CD4-positive, alpha-beta T cell treated with Interleukin-1 beta for 1 hour (primary cell): Measurements from ENCODE around the gene HTD2.
"Not testable (repeated sequence)": the region's sequence is repeated elsewhere in the genome, so short reads cannot be mapped to it uniquely, and the experiment has no call there.

Experiments
- DNase-seq, 2 donors: peaks; one replicate each; pipeline ENCODE4 v3.0.0-alpha.2; 2020 to 2022

The HTD2 gene

DNA sequence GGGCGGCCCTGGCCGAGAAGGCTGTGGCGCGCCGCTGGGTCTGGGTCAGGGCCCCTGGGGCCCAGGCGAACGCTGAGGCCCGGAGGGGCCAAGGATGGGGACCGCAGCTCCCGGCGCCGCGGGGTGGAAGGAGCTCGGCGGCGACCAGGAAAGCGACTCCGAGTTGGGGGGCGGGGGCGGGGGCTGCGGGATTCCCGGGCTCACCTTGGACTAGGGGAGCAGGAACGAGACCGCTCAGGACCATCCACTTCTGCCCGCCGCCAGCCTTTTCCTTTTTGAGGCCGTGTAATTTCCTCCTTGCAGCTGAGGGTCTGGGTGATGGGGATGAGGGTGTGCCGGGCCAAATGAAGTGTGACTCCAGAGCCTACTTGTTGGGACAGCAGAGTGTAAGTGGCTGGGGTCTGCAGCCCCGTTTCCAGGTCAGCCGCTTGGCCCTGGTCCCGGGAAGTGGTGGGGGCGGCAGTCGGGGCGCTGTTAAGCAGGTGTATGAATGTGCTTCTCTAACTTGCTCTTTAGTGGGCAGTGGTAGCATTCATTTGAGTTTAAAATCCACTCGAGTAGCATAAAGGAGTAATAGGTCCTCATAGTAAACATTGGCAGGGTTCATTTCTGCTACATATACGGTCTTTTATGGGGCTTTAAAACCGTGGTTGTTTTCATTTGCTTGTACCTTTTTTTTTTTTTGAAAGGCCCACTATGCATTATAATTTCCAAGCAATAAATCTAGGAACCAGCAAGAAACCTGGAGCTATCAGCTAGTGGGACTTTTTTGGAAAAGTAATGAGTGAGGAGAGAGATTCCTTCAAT, 27.1 kb downstream of the HTD2 start:
- peak; percentile 18 to 21 for DNase-seq

DNA sequence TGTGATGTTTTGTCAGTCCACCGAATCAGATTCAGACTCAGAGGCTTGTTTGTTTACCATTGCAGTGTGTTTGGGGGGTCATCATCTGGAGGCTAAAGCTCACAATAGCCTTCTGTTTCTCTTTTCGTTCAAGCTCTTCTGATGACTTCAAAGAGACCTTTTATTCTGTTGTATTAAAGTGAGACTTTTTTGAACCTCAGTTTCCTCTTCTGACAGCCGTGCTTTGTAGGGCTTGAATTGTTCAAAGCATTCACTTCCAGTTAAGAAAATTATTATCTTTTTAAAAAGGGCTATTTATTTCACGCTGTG, 27.6 kb downstream of the HTD2 start:
- no peak for DNase-seq

DNA sequence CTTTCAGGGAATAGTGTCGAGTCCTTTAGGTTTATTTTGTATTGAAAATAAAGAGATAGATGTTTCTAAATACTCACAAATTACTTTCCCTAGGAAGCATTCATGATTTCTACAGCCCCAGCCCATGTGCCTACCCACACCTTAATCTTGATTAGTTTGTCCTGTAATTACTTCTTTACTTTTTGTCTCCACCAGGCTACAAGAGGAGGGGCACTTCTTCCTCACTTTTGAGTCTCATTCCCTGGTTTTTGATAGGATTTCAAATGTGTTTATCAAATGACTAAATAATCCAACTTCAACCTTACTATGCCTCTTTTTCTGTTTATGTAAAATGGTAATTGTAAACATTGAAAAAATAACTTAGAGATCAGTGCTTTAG, 28.2 kb downstream of the HTD2 start:
- DNase-seq = no peak

DNA sequence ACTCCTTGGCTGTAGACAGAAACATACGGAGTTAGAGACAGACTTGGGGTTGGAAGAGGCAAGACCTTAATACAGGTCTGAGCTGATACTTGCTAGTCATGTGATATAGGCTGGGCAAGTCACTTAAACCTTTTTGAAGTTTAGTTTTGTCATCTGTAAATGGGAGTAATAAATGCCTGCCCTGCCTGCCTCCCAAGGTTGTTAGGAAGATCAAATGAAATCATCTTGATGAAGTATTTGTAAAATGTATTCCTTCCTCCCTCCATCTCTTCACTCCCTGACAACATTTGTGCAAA, 29.3 kb downstream of the HTD2 start:
- DNase-seq = no peak

DNA sequence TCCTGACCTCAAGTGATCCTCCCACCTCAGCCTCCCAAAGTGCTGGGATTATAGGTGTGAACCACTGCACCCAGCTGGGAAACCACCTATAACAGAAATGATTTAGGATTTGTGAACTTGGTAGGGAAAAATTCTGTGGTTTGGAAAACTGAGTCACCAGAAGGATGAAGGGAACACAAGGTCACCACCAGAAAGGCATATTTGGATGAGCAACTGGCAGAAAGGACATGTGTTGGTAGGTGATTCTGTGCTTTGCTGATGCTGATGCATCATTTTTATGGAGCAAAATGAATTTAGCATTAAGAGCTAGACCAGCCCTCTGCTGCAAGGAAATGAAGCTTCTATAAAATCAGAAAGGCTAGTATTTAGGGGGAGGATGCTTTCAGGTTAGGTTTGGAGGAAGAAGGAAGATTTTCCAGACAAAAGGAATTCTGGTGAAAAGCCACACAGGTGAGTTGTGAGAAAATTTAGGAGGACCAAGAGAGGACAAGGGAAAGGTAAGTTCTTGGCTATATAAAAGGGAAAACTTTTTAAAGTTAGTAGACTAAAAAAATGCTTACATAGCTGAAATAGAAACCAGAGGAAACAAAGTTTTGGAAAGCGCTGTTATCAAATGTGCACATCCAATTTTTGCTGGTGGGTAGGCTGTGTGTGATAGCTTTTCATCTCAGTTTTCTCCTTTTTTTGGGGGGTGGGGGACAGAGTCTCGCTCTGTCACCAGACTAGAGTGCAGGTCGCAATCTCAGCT, 30.0 kb downstream of the HTD2 start:
- DNase-seq = no peak

DNA sequence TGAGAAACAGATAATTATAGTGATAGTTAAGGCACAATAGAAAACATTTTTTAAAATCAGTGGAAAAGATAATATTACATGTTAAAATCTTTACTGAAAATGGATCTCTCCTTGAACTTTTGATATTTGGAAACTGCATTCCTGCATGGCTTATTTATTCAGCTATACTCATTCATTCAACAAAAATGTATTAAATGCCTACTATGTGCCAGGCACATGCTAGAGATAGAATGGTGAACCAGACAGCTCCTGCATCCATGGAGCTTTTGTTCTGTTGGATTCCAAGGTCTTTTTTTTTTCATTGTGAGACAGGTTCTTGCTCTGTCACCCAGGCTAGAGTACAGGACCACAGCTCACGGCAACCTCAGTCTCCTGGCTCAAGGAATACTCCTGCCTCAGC, 30.9 kb downstream of the HTD2 start:
- no peak for DNase-seq

DNA sequence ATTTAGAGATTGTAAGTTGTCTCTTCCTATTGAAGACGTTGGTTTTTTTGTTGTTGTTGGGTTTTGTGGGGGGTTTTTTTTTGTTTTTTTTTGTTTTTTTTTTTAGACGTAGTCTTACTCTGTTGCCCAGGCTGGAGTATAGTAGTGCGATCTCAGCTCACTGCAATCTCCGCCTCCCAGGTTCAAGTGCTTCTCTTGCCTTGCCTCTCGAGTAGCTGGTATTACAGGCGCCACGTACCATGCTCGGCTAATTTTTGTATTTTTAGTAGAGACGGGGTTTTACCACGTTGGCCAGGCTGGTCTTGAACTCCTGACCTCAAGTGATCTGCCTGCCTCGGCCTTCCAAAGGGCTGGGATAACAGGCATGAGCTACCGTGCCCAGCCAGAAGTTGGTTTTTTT, 32.8 kb downstream of the HTD2 start:
- DNase-seq = not testable (repeated sequence)

DNA sequence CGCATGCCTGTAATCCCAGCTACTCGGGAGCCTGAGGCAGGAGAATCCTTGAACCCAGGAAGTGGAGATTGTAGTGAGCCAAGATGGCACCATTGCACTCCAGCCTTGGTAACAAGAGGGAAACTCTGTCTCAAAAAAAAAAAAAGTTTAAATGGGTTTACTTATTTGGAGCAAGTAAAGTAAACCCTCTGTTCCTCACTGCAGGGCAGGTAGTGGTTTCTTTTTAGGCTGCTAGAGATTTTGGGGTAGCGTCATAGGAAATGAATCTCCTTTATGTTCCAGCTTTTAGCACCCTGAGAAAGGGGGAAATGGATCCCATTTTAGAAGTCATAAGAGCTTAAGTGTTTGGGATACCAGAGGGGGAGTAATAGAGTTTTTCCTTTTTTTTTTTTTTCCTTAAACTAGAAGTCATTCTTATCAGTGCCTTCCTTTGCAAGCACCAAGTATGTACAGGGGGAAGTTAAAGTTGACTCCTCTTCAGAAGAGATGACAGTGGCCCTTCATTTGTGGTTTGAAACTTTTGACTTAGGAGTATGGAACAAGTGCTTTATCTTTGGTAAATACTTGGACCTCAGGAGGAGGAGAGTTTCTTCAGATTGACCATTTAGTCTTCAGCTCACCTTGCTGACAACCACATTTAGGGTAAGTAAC, 34.4 kb downstream of the HTD2 start:
- no peak for DNase-seq

DNA sequence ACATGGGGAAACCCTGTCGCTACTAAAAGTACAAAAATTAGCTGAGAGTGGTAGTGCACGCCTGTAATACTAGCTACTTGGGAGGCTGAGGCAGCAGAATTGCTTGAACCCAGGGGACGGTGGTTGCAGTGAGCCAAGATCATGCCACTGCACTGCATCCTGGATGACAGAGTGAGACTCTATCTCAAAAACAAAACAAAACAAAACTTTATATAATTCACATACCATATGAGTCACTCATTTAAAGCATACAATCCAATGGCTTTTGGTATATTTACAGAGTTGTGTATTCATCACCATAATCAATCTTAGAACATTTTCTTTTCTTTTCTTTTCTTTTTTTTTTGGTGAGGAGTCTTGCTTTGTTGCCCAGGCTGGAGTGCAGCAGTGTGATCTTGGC, 35.1 kb downstream of the HTD2 start:
- DNase-seq = no peak

DNA sequence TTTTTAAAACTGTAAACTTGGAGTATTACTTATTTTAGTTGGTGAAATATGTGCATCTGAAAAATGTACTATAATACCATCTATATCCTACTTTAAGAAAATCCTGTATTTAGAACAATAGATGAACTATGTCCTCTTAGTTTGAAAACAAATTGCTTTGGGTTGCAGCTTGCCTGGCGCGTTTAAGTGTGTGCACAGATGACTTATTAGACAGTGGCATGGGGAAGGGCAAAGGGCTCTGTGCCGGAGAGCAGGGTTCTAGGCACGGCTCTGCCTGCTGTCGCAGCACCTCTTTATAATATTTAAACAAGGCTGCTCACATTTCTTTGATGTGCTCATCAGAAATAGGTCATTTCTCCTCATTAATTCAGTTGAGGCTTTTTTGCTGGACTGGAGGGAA, 36.4 kb downstream of the HTD2 start:
- DNase-seq = no peak

DNA sequence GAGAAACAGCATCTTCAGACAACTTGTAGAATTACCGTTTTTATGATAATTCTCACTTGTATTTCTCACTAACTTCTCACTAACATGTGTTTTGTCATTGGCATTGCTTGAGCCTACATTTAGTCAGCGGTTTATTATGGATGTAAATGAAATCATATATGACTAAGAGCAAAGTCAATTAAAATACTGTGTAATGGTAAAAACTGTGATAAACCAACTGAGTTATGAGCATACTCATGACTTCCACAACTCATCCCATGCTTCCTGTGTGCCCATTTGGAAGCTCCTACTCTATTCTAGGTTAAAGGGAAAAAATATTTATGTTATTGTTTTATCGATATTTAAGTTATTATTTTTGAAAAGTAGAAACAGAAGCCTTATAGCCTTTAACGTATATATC, 39.1 kb downstream of the HTD2 start:
- DNase-seq = no peak

DNA sequence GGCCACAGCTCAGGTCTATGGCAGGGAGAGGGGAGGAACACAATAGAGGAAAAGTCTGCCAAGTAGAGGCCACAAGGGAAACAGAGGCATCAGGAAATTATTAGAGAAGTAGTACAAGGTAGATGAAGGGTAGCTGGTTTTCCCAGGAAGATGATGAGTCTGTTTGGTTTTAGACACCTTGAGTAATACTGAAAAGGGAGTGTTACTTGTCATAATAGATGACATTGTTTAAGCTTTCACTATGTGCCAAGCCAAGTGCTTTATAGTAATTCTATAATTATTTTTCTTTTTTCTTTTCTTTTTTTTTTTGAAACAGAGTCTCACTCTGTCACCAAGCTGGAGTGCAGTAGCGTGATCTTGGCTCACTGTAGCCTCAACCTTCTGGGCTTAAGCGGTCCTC, 40.0 kb downstream of the HTD2 start:
- no peak for DNase-seq

DNA sequence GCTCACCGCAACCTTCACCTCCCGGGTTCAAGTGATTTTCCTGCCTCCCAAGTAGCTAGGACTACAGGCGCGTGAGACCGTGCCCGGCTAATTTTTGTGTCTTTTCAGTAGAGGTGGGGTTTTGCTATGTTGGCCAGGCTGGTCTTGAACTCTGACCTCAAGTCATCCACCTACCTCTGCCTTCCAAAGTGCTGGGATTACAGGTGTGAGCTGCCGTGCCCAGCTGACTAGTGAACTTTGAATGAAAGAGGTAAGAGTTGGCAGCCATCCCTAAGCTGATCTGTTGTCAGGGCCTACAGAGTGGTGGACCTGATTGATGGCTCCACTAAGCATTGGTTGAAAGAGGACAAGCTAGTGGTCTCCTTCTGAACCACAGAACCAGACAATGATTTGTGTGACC, 41.7 kb downstream of the HTD2 start:
- DNase-seq = no peak

DNA sequence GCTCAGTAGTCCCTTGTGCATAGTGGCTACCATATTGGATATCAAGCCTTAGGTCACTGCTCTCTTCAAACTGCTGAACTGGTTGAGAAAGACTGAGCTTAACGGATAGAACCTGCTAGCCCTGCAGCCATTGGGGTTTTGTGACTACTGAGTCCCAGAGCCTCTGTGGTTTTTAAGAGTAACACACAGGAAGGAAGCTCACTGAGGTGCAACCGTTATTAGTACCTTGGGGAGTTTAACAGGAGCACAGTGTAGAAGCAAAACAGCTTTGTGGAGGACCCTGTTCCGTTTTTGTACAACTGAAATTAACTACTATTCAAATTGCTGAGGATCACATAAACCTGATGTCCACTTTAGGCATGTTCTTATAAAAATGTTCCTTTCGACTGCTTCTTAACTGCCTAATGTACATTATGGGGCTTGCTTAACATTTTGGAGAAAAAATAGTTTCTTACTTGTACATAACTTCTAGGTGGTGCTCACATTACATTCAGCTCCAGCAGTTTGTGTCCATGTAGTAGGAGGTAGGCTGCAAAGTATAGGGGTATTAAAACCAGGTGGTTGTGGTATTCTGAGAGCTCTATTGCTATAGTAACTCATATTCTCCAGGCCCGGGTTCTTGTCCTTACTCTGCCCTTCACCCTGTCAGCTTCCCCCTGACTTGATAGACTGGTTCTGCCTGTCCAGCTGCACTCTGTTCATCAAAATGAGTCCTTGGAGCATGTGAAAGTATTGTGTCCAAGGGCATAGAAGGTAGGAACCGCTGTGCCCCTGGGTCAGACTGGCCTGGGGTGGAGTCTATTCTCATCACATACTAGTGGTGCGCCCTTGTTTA, 43.7 kb downstream of the HTD2 start:
- peak in 1 of 2 donors; percentile 40 for DNase-seq

DNA sequence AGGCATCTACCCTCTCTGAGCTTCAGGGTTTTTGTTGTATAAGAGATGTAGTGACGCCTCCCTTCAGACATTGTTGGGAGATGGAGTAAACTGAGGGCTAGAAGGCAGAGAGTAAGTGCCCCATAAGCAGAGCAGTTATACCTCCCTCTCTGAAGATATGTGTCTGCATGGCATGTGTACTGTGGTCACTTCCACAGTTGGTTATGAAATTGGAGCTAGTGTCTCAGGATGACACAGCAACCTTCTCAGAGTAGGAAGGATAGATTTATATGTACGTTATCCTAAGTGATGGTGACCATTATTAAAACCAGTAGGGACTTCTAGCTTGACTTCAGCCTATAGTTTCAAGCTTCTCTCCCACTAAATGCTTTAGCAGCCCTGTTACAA, 44.3 kb downstream of the HTD2 start:
- DNase-seq = no peak

DNA sequence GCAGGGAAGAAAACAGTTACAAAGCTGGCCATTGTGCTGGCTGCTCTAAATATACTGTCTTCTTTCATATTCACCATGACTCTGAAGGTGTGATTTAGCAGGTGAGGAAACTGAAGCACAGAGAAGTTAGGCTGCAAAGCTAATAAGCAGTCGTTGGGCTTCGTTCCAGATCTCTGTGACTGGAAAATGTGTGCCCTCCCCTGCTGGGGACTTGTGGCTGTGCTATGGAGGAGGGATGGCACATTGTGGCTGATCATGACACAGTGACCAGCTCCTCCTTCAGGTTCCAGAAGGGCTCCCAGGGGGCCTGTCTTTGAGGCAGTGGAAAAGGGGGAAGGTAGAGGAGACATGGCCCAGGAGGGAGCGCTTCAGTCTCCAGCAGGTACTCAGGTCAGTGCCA, 45.6 kb downstream of the HTD2 start:
- no peak for DNase-seq

DNA sequence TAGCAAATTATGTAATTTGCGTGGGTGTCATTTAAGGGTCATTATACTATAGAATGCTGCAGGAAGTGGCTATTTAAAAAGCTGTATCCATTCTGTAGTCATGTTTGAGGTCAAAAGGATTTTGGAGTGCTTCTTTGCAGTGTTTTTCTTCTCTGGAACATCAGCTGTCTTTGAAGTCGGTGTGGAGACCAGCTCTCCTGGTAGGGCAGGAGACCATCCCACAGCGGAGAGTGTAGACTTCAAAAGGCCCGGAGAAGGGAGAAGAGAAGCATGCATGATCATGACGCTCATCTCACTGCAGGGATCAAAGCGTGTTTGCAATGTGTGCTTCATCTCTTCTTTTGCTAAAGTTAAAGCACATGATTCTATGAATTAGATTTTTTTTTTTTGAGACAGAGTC, 46.3 kb downstream of the HTD2 start:
- DNase-seq = no peak

DNA sequence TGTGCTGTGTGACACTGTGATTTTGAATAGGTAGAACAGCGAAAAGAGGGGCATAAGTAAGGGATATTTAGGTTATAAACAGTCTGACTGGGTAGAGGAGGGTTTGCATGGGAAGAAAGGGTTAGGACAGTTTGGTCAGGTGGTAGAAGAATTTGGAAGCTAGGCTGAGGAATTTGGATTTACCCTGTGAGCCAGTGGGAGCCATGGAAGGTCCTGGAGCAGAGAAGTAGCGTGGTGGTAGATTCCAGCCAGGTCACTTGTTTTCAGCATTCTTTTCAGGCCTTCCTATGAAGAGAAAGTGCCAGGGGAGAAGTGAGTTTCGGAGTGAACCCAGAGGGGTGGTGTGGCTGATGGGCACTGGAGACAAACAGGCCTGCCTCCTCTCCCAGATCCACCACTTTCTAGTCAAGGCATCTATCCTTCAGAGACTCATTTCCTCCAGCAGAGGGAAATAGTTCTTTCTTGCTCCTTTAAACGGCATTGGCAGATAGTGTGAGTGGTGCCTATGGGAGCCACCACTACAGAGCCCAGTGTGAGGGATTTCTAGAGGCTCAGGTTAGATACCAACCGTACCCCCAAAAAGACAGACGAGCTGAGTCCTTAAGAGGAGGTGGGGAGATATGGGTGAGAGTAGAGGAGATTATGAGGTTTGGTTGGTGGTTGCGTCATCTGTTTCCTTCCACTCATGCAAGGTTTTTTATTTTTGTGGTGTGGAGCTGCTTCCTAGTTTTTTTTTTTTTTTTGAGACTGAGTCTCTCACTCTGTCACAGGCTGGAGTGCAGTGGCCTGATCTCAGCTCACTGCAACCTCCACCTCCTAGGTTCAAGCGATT, 47.6 kb downstream of the HTD2 start:
- DNase-seq = peak; percentile 23 to 45

DNA sequence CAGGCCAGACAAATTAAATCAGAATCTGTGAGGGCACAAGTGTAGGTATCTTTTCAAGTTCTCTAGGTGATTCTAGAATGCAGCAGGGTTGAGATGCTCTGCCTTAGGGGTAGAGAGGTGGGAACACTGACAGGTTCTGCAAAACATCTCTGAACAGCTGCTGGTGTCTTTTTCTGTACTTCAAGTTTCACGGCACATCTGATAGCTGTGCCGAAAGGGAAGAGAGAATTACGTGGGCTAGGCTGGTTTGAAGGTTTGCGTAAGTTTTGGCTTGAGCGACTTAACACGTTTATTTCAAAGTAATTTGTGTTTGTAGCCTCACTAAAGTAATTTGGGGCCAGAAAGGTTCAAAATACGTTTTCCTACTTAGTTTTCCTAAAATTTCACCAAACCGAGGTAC, 48.9 kb downstream of the HTD2 start:
- peak in 1 of 2 donors; percentile 42 for DNase-seq

DNA sequence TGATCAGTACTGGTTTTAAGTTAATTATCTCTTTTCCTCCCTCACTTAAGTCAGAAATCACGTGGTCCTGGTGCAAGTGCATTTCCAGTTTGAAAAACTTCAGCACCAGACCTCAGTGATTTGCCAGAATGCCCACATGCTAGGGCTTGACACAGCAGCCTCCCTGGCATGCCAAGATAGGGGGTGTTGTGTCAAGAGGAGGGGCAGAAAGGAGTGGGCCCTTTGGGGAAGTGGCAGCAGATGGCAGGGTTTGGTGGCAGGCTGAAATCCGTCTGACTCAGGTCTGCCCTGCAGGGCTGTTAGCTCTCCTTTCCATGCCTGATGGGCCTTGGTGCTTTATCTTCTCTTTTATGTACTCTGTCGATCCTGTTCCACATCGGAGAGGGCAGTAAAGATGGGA, 49.7 kb downstream of the HTD2 start:
- peak in 1 of 2 donors; percentile 55 for DNase-seq

DNA sequence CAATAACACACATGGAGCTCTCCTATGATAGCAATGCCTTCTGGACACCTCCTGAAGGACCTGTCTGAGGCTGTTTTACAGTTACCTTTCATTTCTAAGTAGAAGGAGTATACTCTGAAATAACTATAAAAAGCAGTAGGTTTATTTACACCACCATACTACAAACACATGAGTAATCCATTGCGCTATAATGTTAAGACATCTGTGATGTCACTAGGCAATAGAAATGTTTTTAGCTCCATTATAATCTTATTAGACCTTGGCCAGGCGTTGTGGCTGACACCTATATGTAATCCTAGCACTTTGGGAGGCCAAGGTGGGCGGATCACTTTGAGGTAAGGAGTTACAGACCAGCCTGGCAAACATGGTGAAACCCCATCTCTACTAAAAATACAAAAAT, 51.1 kb downstream of the HTD2 start:
- DNase-seq = no peak

DNA sequence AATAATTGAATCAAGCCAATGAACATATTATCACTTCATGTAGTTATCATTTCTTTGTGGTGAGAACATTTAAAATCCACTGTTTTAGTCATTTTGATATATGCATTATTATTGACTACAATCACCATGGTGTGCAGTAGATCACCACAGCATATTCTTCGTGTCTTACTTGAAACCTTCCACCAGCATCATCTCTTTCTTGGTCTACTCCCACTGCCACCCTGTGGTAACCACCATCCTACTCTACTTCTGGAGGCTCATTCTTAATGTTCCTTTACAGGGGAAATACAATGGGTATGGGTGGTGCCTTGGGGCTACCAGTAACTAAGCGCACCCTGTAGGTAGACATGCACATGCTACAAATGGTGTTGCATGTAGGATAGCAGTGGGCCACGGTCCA, 51.8 kb downstream of the HTD2 start:
- DNase-seq = no peak

DNA sequence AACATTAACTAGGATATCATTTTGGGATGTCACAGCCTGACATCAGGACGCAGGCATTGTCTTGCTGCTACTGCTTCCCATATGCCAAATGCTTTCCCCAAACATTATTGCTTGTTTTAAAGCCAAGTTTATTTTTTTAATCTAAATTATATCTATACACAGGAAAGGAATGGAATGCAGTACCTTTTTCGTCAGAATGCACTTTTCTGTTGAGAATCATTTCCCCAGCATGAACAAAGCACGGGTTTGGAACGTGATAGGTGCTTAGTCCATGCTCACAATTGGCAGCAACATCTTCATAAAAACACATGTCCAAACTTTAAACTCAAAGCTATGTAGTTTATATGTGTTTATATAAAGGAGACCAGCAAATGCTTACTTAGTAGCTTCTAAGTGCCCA, 52.5 kb downstream of the HTD2 start:
- DNase-seq = no peak
